IPS DF 6.9 (cell line): Measurements from ENCODE around the gene DLGAP1.

Source experiments
- DNase-seq: peaks from one replicate; pipeline ENCODE4 v3.0.0-alpha.2; 2013; ENCODE audit warnings: low read depth, low spot score
- H3K27ac ChIP-seq: one replicate; pipeline ENCODE4 v1.5.1; 2013; ENCODE audit warnings: low read length, control low read depth
- H3K27me3 ChIP-seq: 2 replicates; pipeline ENCODE4 v1.6.1; 2013; ENCODE audit warnings: mild to moderate bottlenecking, low read length; ENCODE audit not compliant: control insufficient read depth, insufficient read depth
- H3K36me3 ChIP-seq: 2 replicates; pipeline ENCODE4 v1.6.1; 2013; ENCODE audit warnings: low read length; ENCODE audit not compliant: control insufficient read depth, insufficient read depth
- H3K4me1 ChIP-seq: 2 replicates; pipeline ENCODE4 v1.6.1; 2013; ENCODE audit warnings: low read length; ENCODE audit not compliant: control insufficient read depth, insufficient read depth
- H3K4me3 ChIP-seq: 2 replicates; pipeline ENCODE4 v1.5.1; 2013; ENCODE audit warnings: mild to moderate bottlenecking, low read length
- H3K9me3 ChIP-seq: 2 replicates; pipeline ENCODE4 v1.6.1; 2013; ENCODE audit warnings: low read length, inconsistent platforms; ENCODE audit not compliant: control insufficient read depth, insufficient read depth
- WGBS: extraction: QIAGEN DNeasy Blood & Tissue Kit; methylation state at CpG from one replicate; pipeline ENCODE4 v1.1.7; 2013; ENCODE audit warnings: mixed read lengths, missing lambda C conversion rate; ENCODE audit not compliant: insufficient read length, insufficient coverage; 5-methylcytosine and 5-hydroxymethylcytosine counted together

The DLGAP1 gene

DNA sequence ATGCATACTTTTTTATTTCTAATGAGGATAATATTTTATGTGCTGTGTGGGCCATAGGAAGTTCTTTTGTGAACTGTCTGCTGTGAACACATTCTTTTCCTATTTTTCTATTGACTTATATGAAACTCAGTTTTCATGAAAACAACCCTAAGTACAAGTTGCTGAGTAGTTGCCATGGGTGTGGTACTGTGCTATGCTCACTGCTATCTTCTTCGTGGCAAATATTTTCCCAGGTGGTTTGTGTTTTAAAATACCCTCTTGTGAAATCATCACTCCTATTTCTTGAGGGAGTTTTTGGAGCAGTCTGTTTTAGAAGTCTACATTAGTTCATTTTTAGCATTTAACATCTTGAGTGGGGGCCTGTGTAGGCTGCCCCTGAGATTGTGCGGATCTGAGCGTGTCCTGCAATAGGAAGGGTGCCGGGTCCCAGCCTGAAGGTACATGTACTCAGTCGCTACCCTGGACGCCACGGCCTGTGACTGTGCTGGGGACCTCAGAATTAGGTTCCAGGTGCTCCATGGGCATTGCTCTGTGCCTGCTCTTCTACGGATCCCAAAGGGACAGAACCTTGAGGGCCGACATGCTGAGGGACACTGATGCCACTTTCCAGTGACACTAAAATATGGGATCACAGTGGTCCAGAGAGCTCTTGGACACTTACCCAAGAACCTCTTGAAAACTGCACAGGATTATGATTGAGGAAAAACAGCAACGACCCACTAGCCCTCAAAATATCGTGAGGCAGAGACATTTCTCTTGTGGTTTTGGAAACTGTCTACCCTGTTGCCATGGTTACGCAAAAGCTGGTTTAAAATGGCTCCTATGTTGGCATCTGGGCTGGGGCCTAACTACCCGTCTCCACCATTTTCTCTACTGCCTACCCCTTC, 524.7 kb downstream of the DLGAP1 start:
- WGBS, result no CpG with 5 or more reads among the region's 13 CpGs
- Histone ChIP-seq H3K36me3 (no peaks in the 10 kb centered on the region), H3K4me3 (no peak overlapping the region), H3K27ac (no peak overlapping the region), H3K9me3 (no peaks in the 10 kb centered on the region), H3K27me3 (no peaks in the 10 kb centered on the region), H3K4me1 (no peaks in the 10 kb centered on the region)
- no peak for DNase-seq

DNA sequence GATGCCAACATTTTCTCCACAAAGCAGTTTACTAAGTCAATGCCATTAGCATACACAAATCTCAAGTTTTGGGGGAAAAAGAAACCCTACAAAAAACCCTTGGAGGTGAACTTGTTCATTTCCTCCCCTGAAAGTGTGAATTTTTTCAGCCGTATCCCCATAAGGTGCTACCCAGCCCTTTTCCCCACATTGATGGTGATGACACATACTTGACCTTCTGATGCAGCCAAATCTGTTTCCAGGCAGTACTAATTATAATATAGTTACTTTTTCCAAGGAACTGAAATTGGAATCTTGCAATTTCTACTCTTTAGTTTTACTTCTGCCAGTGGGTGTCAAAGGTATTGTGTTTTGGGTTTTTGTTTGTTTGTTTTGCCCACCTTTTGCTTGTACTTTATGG, 530.7 kb downstream of the DLGAP1 start:
- H3K4me1 ChIP-seq, result no peaks in the 10 kb centered on the region; the same call in 1 of the 2 replicates

DNA sequence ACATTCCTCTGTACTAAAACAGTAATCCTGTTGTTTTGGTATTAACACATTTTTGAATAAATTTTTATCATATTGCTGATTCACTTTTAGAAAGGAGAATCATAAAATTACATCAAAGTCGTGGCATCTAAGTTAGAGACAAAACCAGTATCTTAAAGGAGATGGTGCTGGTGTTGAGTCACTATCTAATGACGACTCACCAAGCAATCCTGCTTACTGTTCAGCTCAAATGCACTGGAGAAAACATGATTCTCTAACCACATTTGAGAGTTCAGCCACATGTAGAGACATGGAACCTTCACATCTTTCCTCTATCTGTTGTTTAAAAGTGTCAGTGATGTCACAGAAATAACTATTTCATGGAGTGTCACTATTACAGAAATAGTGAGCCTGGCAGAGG, 531.4 kb downstream of the DLGAP1 start:
- no peak overlapping the region for H3K27ac ChIP-seq
- no peaks in the 10 kb centered on the region for H3K9me3 ChIP-seq
- no peaks in the 10 kb centered on the region for H3K36me3 ChIP-seq
- no peak for DNase-seq
- no peaks in the 10 kb centered on the region; the same call in 1 of the 2 replicates for H3K4me1 ChIP-seq
- no peaks in the 10 kb centered on the region for H3K27me3 ChIP-seq
- WGBS, result no CpG with 5 or more reads among the region's 2 CpGs
- H3K4me3 ChIP-seq, result no peak overlapping the region

More for the DNA sequence above, 530.7 kb downstream of the DLGAP1 start:
- H3K27ac ChIP-seq, result no peak overlapping the region
- no CpG with 5 or more reads among the region's 1 CpG for WGBS
- no peaks in the 10 kb centered on the region for H3K27me3 ChIP-seq
- no peaks in the 10 kb centered on the region for H3K36me3 ChIP-seq
- H3K9me3 ChIP-seq, result no peaks in the 10 kb centered on the region
- no peak for DNase-seq
- no peak overlapping the region for H3K4me3 ChIP-seq

DNA sequence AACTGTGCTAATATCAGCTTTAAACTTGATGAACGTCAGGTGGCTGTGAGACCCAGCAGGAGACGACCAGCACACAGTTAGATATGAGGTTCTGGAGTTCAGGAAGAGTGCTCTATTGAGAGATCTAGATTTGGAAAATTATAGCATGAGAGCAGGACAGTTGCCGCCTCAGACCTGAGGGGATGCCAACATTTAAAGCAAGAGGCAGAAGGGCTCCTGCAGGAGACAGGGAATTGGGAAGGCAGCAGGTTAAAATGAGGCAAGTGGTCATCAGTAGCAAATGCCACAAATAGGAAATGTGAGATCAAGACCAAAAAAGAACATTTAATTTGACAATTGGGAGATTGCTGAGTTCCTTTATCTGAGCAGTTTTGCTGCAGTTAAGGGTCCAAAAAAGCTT, 533.3 kb downstream of the DLGAP1 start:
- no peak for DNase-seq
- Histone ChIP-seq H3K4me3 (no peak overlapping the region), H3K27me3 (no peaks in the 10 kb centered on the region), H3K36me3 (no peaks in the 10 kb centered on the region), H3K4me1 (no peaks in the 10 kb centered on the region; the same call in 1 of the 2 replicates), H3K27ac (no peak overlapping the region), H3K9me3 (no peaks in the 10 kb centered on the region)
- no CpG with 5 or more reads among the region's 3 CpGs for WGBS

DNA sequence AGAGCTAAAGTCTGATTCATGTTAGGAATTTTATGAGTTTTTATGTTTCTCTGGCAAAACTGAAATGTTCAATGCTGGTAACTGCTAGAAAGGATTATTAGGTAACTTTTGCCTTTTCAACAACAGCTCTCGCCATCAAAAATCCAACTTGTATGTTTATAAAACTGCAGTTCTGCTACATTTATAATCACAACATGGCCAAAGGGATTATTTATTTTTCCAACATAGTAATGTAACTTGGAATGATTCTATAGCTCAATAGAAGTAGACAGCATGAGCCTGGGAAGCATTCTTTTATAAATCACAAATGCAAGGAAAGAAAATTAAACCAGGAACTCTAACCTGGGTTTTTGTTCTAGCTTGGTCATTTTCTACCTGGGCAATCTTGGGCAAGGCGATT, 534.3 kb downstream of the DLGAP1 start:
- no peaks in the 10 kb centered on the region for H3K36me3 ChIP-seq
- H3K27ac ChIP-seq, result no peak overlapping the region
- H3K4me1 ChIP-seq, result no peaks in the 10 kb centered on the region; the same call in 1 of the 2 replicates
- no peaks in the 10 kb centered on the region for H3K27me3 ChIP-seq
- WGBS, result no CpG with 5 or more reads among the region's 2 CpGs
- H3K9me3 ChIP-seq, result no peaks in the 10 kb centered on the region
- H3K4me3 ChIP-seq, result no peak overlapping the region
- DNase-seq, result no peak

DNA sequence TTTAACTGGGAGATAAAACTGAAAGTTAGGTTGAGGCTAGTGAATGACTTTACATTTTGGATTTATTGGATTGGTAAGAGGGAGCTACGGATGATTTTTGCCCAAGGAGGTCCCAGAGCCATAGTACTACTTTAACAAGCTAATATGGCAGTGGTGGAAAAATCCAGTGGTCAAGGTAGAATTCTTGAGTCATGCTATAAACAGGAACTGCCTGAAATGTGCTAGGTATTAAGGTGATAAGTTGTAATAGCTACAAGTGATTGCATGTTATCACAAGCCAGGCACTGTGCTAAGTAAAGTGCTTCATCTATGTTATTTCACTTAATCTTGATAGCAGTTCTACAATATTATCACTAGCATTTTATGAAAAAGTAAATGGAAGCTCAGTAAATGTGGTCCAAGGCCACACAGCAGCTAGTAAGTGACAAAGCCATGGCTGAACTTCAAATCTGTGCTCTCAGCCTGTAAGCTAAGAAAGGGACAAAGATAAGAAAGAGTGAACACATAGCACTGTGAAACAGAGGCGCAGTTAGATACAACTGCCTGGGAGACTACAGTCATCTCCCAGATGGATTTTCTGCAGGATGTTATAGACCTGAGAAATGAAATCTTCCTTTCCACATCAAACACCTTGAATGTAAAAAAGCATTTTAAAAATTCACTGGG, 535.6 kb downstream of the DLGAP1 start:
- Histone ChIP-seq H3K27me3 (no peaks in the 10 kb centered on the region), H3K36me3 (no peaks in the 10 kb centered on the region), H3K9me3 (no peaks in the 10 kb centered on the region), H3K27ac (no peak overlapping the region), H3K4me1 (no peaks in the 10 kb centered on the region; the same call in 1 of the 2 replicates), H3K4me3 (no peak overlapping the region)
- no peak for DNase-seq
- WGBS, result no CpG with 5 or more reads among the region's 2 CpGs

DNA sequence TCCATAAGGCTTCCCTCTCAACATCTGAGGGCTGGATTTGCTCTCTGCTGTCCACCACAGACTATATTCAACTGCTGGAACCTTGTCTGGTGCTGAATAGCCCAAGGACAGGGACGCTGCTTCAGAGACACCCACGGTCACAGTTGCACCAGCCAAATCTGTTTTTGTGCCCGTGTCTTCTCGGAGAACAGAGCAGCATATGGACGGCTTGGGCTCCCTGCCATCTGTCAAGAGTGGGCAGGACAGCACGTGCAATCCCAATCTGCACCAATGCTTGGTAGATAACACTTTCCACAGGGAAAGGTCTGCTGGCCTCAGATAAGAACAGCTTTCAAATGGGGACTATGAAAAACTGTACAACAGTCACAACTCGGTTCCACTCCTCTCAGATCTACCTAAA, 539.0 kb downstream of the DLGAP1 start:
- Histone ChIP-seq H3K27me3 (no peaks in the 10 kb centered on the region), H3K4me3 (no peak overlapping the region), H3K27ac (no peak overlapping the region), H3K4me1 (no peaks in the 10 kb centered on the region), H3K36me3 (no peaks in the 10 kb centered on the region), H3K9me3 (no peaks in the 10 kb centered on the region)
- no CpG with 5 or more reads among the region's 7 CpGs for WGBS
- no peak for DNase-seq

DNA sequence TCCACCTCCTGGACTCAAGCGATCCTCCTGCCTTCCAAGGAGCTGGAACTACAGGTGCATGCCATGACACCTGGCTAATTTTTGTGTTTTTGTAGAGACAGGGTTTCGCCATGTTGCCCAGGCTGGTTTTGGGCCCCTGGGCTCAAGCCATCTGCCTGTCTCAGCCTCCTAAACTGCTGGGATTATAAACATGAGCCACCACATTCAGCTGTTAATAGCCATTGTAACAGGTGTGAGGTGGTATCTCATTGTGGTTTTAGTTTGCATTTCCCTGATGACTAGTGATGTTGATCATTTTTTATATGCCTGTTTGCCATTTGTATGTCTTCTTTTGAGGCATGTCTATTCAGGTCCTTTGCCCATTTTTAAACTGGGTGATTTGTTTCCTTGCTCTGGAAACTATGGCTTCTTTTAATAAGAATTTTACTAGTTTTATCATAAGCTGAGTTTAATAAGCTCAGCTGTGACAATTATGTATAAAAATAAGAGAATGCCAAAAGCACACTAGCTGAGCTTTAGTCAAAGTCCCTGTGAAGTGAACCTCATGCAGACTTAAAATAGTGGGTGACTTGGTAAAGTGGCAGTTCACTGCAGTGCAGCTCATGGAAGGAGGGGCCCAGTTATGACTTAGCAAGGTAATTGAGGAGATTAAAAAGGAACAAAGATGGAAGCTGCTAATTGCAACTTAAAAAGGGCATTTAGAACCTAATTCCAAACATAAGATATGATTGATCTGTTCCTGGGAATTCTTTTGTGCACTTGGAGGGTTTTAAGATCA, 540.1 kb downstream of the DLGAP1 start:
- Histone ChIP-seq H3K27me3 (no peaks in the 10 kb centered on the region), H3K27ac (no peak overlapping the region), H3K36me3 (no peaks in the 10 kb centered on the region), H3K4me3 (no peak overlapping the region), H3K4me1 (no peaks in the 10 kb centered on the region), H3K9me3 (no peaks in the 10 kb centered on the region)
- DNase-seq, result no peak
- no CpG with 5 or more reads among the region's 2 CpGs for WGBS

DNA sequence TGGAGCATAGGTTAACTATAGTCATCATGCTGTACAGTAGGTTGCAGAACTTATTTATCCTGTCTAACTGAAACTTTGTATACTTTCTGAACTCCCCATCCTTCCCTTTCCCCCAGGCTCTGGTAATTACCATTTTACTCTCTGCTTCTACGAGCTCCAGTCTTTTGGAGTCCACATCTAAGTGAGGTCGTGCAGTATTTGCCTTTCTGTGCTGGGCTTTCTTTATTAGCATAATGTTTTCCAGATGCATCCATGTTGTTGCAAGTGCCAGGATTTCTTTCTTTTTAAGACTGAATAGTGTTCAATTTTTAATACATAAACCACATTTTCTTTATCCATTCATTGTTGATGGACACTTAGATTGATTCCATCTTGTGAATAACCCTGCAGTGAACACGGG, 541.0 kb downstream of the DLGAP1 start:
- no peaks in the 10 kb centered on the region for H3K9me3 ChIP-seq
- no peaks in the 10 kb centered on the region for H3K36me3 ChIP-seq
- no peaks in the 10 kb centered on the region for H3K4me1 ChIP-seq
- no peak overlapping the region for H3K4me3 ChIP-seq
- no peak overlapping the region for H3K27ac ChIP-seq
- H3K27me3 ChIP-seq, result no peaks in the 10 kb centered on the region
- no CpG with 5 or more reads among the region's 3 CpGs for WGBS
- DNase-seq, result no peak

DNA sequence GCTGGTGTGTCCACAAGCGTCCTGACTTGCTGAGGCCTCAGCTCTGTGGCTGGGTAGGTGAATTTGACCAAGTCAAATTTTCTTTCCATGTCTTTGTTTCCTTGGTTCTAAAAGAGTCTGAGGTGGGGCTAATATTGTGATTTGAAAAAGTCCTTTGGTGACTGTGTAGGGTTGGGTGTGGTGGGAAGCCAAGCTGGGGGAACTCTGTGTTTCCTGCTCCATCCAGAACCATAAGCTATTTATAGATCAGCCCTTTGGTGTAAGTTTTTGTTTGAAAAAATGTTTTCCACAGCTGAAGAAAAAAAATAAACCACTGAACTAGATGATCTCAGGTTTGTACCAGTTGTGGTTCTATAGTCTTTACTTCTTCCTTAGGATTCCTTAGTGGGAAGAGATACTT, 542.4 kb downstream of the DLGAP1 start:
- DNase-seq, result no peak
- Histone ChIP-seq H3K4me1 (no peaks in the 10 kb centered on the region), H3K9me3 (no peaks in the 10 kb centered on the region), H3K4me3 (no peak overlapping the region), H3K36me3 (no peaks in the 10 kb centered on the region), H3K27ac (no peak overlapping the region), H3K27me3 (no peaks in the 10 kb centered on the region)
- WGBS, result no CpG with 5 or more reads among the region's 1 CpG
